HG03175 (cell line): Measurements from ENCODE around the gene IRF6.
"Not testable (repeated sequence)": the region's sequence is repeated elsewhere in the genome, so short reads cannot be mapped to it uniquely, and the experiment has no call there.

ENCODE experiments used
- ATAC-seq: cut with Tn5 transposase; IDR thresholded peaks from one replicate; pipeline ENCODE4 v1.9.1; 2021; ENCODE audit warnings: mild to moderate bottlenecking, moderate library complexity; ENCODE audit not compliant: unreplicated experiment

The IRF6 gene

GRCh38 chr1:209823143-209824041, 17.4 kb upstream of the IRF6 start:
- ATAC-seq, result peak; percentile 46

DNA sequence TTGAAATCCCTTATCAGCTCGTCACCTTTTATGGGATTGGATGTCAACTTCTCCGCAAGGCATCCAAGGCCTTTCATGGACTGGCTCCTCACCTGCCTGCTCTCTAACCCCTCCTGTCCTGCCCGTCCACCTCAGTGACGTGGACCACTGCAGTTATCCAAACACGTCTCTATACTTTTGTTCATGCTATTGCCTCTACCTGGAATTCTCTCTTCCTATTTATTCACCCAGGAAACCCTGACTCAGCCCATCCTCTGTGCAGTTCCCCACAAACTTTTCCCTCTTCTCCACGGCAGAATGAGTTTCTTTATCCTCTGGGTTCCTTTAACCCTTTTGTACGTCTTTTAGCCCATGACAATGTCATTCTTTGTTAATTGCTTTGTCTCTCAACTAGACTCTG, 16.8 kb upstream of the IRF6 start:
- no peak for ATAC-seq

DNA sequence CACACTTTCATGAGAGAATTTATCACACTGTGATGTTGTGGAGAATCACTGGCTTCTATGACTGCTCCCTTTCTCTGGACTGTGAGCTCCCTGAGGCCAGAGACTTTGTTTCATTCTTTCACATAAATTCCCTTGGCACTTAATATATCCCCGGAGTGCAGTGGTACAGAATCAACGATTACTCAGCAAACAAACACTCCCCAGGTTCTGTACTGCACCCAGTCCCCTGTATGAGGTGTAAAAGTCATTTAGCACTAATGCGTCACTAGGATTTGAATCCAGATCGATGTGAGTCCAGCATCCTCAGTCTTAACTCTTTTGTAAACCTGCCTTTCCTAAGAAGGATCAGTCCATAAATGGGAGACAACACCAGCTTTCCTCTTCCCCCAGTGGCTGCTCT, 15.0 kb upstream of the IRF6 start:
- ATAC-seq, result no peak

DNA sequence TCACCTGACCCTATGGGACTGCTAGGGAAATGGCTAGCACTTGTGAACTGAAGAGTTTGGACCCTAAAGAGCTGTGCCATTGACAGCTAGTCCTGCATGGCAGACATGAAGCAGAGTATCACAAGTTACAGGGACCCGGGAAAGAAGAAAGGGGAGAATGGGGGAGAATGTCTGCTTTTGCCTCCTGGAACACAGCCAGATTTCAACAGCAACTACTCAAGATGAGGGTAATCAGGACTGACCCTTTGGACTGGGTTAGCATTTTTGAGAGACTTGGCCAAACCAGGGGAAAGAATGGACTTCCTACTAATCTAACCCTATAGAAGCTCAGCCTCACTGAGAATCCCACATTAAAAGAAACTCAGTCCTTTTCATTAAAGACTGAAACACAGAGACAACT, 13.1 kb upstream of the IRF6 start:
- ATAC-seq, result no peak

GRCh38 chr1:209817691-209818090, 11.7 kb upstream of the IRF6 start:
- ATAC-seq, result no peak

DNA sequence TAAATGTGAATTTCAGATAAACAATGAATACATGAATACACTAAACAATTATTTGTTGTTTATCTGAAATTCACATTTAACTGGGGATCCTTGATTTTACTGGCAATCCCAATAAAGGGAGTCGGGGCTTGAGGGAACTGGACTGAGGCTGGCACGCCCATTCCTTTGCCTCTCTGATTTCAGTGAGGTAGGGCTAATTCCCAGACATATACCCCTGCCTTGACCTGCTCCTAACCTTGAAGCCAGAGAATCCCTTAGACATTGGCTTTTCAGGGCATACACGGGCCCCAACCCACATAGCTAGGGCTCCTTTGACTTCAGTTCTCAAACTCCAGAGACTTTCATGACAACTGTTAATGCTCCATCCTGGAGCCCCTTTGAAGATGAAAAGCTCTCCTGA, 11.0 kb upstream of the IRF6 start:
- no peak for ATAC-seq

- ATAC-seq, result no peak
These were observed 10.0 kb upstream of the IRF6 start for GRCh38 chr1:209815931-209816341.

DNA sequence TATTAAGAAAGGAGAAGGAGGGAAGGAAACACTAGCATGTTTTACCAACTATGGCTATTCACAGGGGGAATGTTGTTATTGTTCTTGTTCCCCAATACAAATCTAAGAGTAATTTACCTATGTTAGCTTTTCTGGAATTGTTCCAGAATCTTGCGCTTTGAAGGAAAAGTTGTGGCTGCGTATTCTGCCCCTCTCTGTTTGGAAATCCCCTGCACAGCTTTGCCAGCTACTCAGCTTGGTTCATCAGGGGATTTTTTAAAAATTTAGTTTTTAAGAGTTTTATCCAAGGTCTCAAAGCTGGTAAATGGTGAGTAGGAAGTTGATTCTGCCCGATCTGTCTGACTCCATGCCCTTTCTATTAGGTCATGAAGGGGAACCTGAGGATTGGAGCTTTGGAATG, 9.5 kb upstream of the IRF6 start:
- ATAC-seq, result no peak

GRCh38 chr1:209813902-209814301, 8.0 kb upstream of the IRF6 start:
- no peak for ATAC-seq

GRCh38 chr1:209810783-209811182, 4.8 kb upstream of the IRF6 start:
- no peak for ATAC-seq

DNA sequence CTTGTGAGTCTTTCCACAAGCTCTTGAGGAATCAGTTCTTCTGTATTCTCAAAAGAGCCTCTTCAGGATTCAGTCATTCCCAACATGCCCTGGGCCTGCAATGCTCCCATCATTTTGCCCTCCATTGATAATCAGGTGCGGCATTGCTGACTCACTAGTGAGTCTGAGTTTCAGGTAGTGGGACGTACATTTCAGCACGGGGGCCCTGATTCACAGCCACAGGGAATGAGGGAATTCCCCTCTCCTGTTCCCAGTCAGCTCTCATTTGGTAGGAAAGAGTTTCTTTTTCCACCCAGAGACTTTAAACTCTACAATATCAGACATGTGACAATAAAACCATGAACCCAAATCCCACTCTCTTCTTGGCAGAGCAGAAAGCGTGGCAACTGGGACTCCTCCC, 3.7 kb upstream of the IRF6 start:
- ATAC-seq, result no peak

DNA sequence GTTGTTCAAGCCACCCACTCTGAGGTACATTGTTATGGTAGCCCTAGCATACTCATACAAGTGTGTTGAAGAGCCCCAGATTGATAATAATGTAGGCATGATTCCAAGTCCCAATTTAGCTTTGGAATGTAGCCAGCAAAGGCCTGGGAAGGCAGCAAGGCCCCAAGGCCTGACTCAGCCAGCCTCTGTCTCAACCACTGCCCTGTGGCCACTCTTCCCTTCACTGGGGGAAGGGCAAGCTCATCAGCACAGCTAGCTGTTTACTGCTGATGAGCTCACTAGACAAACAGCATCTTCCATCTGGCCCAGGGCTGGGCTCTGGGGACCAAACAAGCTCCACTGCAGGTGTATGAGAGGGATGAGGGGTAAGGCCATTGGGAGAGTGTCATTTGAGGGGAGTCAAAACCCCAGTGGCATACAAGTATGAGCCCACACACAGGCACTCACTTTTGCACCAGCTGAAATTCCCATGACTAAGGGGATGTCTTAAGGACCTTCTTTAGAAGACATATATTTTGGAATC, 2.2 kb upstream of the IRF6 start:
- ATAC-seq, result no peak

GRCh38 chr1:209807509-209807908, 1.6 kb upstream of the IRF6 start:
- ATAC-seq, result no peak

- no peak for ATAC-seq
These were observed 581 bp downstream of the IRF6 start for GRCh38 chr1:209805341-209805781.

DNA sequence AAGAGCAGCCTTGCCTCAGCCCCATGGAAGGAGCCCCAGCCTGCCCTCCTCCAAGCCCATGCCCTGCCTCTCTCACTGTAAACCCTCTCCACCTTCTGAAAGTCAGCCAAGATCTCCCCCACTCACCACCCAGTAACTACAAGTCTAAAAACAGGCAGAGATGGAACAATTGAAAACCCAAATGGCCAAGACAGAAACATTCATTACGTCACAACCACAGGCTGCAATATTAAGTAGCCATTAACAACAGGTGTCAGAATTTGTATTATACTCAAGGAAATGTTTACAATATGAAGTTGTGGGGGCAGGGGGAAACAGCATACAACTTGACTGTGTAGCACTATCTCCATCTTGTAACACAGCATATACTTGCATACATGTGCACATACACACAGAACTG, 2.4 kb downstream of the IRF6 start:
- ATAC-seq, result no peak

GRCh38 chr1:209802780-209803152, 3.2 kb downstream of the IRF6 start:
- no peak for ATAC-seq

GRCh38 chr1:209802117-209802779, 3.7 kb downstream of the IRF6 start:
- ATAC-seq, result no peak

DNA sequence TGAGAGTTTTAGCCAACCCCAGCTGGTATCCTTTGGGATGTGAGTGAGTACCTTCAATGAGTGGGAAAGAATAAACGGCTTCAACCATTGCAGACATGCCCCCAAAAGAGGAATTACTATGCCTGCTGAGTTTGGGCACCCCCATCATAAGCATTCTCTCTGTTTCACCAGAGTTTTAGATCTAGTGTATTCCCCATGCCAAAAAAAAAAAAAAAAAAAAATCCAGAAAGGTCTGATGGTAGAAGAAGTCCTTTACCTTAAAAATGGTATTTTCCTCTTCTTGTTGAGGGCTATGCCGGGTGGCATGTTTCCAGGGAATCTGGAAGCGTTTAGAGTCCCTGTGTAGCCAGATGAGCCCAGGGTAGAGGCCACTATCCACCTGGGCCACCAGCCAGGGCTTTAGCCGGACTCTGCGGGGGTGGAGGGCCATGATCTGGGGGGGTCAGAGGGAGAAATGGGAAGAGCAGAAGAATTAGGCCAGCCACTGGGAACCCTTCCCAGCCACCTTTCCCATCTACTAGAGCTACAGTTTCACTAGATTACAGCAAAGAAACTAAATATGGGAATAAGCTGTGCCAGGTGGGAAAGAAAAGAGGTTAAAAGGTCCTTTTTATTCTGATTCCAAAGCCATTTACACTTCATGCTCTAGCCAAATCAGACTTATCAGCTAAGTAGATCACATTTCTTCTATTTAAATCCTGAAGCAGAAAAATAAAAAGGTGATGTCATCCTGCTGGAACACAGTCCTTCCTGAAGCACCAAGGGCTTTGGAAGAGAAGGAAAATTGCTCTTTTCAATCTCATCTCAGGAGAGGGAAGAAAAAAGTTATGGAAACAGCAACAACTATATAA, 4.7 kb downstream of the IRF6 start:
- no peak for ATAC-seq

- no peak for ATAC-seq
These were observed 7.8 kb downstream of the IRF6 start for GRCh38 chr1:209797978-209798639.

DNA sequence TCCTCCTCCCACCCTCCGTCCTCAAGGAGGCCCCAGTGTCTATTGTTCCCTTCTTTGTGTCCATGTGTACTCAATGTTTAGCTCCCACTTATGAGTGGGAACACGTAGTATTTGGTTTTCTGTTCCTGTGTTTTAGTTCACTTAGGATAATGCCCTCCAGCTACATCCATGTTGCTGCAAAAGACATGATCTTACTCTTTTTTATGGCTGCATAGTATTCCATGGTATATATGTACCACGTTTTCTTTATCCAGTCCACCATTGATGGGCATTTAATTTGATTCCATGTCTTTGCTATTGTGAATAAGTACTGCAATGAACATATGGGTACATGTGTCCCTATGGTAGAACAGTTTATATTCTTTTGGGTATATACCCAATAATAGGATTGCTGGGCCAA, 12.2 kb downstream of the IRF6 start:
- ATAC-seq, result not testable (repeated sequence)

GRCh38 chr1:209791920-209792319, 14.0 kb downstream of the IRF6 start:
- no peak for ATAC-seq
